C4-2B (cell line): ENCODE measurements around the gene SURF4.

Experiments used
- CTCF ChIP-seq: fragments of 450-650 bp; conservative IDR thresholded peaks from 2 replicates; pipeline ENCODE4 v1.5.1; 2017; ENCODE audit warnings: mild to moderate bottlenecking
- ZFX ChIP-seq: fragments of 450-650 bp; IDR thresholded peaks from 2 replicates; pipeline ENCODE4 v1.6.1; 2017

- TF ChIP-seq CTCF (peak; percentile 24; the same call in 1 of the 2 replicates), ZFX (no peak)
Observed at GRCh38 chr9:133342069-133342406, 33.8 kb downstream of the SURF4 start.
